H7 (cell line): Measurements from ENCODE around the gene CEP20. TPM values are rescaled to one million over a fixed set of nuclear protein-coding genes. Genes with fewer than 3 reads are reported as not detected.

Source experiments
- DNase-seq: peaks from one replicate; pipeline ENCODE4 v3.0.0; 2012
- H3K27me3 ChIP-seq: 2 replicates; pipeline ENCODE4 v1.6.0; 2011; ENCODE audit warnings: mild to moderate bottlenecking, low read length; ENCODE audit not compliant: control insufficient read depth, insufficient read depth
- H3K36me3 ChIP-seq: replicated peaks from 2 replicates; pipeline ENCODE4 v1.5.1; 2011; ENCODE audit warnings: low read length; ENCODE audit not compliant: control insufficient read depth, insufficient read depth
- H3K4me3 ChIP-seq: 2 replicates; pipeline ENCODE4 v1.5.1; 2011; ENCODE audit warnings: low read depth, mild to moderate bottlenecking, control low read depth, low read length, moderate library complexity; ENCODE audit not compliant: insufficient read depth
- total RNA-seq: library from RNA; depleted of rRNA; stranded (reverse); fragments of >200 nt; shearing (Covaris generic); gene quantifications from 2 replicates; pipeline ENCODE4 v1.2.3, GENCODE V29; 2014

The CEP20 gene
- total RNA-seq, 1 experiment from 2014 or later: 56.2 TPM

DNA sequence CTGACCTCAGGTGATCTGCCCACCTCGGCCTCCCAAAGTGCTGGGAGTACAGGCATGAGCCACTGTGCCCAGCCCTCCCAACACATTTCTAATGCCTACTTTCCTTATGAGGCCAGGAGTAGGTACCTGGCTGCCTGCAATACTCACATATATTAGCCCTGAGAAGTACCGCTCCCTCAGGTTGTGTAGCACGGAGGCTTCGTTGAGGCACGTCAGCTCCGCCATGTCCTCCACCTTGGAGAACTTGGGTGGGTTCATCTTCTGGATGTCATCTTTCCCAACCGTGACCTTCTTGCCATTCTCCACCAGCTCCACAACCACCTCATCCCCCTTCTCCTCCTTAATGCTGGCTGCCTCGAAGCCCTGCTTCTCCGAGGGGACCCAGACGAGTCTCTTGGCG is 50.6 kb downstream of the CEP20 start:
- no peaks in the 10 kb centered on the region; the same call in 1 of the 2 replicates for H3K27me3 ChIP-seq
- DNase-seq: no peak
- H3K4me3 ChIP-seq: no peak overlapping the region
- no peaks in the 10 kb centered on the region for H3K36me3 ChIP-seq

DNA sequence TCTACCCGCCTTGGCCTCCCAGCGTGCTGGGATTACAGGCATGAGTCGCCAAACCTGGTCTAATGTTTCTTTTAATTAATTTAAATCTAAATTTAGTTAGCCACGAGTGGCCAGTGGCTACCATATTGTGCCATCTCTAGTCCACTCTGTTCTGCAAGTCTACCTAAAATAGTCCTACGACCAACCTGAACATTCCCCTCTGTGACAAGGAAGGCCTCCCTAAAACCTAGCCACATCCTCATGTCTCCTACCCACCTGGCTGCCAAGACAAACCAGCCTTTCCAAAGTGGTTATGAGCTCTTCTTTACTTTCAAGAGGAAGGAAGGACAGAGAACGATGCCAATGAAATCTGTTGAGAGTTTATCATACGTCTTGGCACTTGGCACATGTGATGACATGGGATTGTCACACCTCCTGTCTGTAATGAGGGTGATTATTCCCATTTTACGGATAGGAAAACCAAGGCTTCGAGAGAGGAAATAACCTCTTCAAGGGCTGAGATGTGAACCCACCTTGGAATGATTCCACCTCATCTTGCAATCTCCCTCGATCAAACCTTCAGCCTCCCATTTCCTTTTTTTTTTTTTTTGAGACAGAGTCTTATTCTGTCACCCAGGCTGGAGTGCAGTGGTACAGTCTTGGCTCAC is 51.3 kb downstream of the CEP20 start:
- H3K36me3 ChIP-seq: no peaks in the 10 kb centered on the region
- DNase-seq: no peak
- H3K4me3 ChIP-seq: no peak overlapping the region
- no peaks in the 10 kb centered on the region; the same call in 1 of the 2 replicates for H3K27me3 ChIP-seq

DNA sequence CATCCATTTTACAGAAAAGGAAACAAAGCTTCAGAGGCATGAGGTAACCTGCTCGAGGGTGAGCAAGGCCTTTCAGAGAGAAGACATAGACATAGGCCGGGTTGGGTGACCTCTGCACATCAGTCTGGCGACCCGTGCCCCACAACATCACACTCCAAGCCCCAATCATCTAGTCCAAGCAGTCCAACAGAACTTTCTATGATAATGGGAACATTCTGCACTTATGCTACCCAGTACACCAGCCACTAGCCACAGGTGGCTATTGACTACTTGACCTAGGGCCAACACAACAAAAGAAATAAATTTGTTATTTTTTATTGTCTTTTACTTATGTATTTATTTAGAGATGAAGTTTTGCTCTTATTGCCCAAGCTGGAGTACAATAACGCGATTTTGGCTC is 52.3 kb downstream of the CEP20 start:
- no peak overlapping the region for H3K4me3 ChIP-seq
- no peaks in the 10 kb centered on the region; the same call in 1 of the 2 replicates for H3K27me3 ChIP-seq
- no peaks in the 10 kb centered on the region for H3K36me3 ChIP-seq
- DNase-seq: no peak

DNA sequence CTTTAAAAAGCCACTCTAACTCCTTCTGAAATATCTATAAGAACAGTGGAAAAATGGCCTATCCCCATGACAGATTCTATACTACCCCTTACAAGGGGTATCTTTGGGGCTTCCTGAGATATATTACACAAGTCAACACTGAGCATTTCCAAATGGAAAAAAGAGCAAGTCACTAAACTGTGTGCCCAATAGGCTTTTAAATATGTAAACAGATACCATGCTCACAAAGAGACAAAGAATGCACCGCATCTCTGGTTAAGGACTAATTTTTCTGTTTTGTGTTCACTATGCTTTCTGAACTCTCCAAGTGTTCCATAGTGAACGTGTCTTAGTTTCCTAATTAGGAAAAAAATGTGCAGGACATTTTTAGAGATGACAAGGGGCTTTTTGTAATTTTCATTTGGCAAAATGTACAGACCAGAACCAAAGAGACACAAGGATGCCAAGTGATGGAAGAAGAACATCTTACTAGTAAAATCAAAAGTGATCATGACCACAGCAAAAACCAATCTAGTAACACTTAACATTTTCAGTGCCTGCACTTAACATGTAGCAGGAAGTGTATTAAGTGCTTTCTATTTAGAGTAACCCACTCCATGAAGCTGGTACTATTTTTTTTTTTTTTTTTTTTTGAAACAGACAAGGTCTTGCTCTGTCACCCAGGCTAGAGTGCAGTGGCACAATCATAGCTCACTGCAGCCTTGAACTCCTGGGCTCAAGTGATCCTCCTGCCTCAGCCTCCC is 53.1 kb downstream of the CEP20 start:
- no peaks in the 10 kb centered on the region; the same call in 1 of the 2 replicates for H3K27me3 ChIP-seq
- no peak for DNase-seq
- H3K36me3 ChIP-seq: no peaks in the 10 kb centered on the region
- H3K4me3 ChIP-seq: no peak overlapping the region

DNA sequence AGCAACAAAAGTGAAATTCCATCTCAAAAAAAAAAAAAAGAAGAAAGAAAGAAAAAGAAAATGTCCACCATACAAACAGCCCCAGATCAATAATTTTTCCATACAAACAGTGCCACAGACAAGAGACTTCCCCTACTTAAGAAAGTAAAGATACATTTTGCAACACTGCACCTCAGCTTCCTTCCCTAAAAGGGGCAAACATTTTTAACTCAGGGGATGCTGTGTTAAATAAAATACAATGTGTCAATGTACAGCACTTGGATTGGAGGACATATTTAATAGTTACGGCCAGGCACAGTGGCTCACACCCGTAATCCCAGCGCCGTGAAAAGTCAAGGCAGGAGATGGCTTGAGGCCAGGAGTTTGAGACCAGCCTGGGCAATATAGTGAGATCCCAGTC is 53.9 kb downstream of the CEP20 start:
- no peak for DNase-seq
- Histone ChIP-seq H3K4me3 (no peak overlapping the region), H3K36me3 (no peaks in the 10 kb centered on the region), H3K27me3 (no peaks in the 10 kb centered on the region; the same call in 1 of the 2 replicates)

DNA sequence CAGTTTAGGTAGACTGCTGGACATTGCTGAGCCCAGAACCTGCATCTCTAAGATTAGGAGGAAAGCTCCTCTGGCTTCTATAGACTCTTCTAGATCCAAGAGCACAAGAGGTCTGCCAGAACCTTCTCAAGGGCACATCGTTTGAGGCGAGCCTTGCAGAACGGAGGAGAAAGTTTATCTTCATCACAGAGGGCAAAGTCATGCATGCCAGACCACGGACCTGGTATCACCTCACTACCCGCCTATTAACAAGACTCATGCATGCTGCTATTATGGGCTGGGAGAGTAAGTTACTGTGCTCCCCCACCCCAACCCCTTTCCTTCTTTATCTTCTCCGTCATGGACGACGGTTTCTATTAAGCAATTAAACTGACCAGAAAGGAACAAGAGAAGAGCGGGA is 54.9 kb downstream of the CEP20 start:
- H3K36me3 ChIP-seq: no peaks in the 10 kb centered on the region
- no peak for DNase-seq
- H3K4me3 ChIP-seq: no peak overlapping the region
- H3K27me3 ChIP-seq: no peaks in the 10 kb centered on the region; the same call in 1 of the 2 replicates

DNA sequence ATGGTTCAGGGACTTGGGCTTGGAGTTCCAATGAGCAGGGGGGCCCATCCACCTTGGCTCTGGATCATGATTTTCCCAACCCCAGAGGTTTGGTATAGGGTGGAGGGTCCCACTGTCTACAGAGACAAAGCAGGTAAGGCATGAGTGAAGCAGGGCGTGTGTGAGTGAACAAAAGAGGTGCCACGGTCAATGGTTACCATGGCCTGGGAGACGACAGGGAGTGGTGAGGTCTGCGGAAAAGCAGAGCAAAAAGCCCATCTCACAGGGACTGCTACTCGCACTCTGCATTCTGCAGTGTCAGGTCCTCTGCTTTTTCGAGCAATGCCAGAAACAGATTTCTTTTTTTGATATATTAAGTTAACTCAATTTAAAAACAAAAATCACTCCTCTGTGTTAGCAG is 56.2 kb downstream of the CEP20 start:
- no peak overlapping the region for H3K4me3 ChIP-seq
- DNase-seq: no peak
- no peaks in the 10 kb centered on the region for H3K36me3 ChIP-seq
- no peaks in the 10 kb centered on the region; the same call in 1 of the 2 replicates for H3K27me3 ChIP-seq

DNA sequence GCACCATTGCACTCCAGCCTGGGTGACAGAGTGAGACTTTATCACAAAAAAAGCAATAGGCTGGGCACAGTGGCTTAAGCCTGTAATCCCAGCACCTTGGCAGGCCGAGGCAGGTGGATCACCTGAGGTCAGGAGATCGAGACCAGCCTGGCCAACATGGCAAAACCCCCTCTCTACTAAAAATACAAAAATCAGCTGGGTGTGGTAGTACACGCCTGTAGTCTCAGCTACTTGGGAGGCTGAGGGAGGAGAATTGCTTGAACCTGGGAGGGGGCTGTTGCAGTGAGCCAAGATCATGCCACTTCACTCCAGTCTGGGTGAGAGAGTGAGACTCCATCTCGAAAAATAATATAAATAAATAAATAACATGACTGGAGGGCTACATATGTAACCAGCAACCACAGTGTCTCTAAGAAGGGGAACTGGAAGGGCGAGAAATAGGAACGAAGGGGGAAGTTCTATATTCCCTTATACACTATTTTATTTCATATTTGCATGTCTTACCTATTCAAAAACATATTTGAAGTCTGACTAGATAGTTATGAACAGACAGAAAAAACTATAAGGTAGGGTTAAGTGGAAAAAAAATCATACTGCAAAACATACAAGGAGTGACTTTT is 57.5 kb downstream of the CEP20 start:
- H3K36me3 ChIP-seq: no peaks in the 10 kb centered on the region
- no peak overlapping the region for H3K4me3 ChIP-seq
- DNase-seq: no peak
- no peaks in the 10 kb centered on the region; the same call in 1 of the 2 replicates for H3K27me3 ChIP-seq

DNA sequence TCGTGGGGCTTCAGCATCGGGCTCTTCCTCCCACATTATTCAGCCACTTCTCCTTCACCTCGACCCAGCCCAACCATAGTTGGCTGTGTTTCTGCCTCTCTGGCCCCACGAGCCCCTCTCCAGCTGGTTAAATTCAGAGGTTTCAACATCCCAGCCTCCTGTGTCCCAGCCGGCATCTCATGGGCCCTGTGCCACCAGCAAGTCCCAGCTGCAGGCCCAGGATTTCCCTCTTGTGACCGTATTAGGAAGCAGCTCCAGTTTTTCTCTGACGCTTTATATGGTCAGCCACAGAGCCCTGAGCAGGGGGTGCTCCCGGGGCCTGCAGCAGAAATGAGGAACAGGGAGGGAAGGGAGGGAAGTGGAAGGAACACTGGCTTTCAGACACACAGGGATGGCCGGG is 58.9 kb downstream of the CEP20 start:
- no peaks in the 10 kb centered on the region for H3K36me3 ChIP-seq
- H3K27me3 ChIP-seq: no peaks in the 10 kb centered on the region; the same call in 1 of the 2 replicates
- no peak overlapping the region for H3K4me3 ChIP-seq
- DNase-seq: peak; percentile 45

DNA sequence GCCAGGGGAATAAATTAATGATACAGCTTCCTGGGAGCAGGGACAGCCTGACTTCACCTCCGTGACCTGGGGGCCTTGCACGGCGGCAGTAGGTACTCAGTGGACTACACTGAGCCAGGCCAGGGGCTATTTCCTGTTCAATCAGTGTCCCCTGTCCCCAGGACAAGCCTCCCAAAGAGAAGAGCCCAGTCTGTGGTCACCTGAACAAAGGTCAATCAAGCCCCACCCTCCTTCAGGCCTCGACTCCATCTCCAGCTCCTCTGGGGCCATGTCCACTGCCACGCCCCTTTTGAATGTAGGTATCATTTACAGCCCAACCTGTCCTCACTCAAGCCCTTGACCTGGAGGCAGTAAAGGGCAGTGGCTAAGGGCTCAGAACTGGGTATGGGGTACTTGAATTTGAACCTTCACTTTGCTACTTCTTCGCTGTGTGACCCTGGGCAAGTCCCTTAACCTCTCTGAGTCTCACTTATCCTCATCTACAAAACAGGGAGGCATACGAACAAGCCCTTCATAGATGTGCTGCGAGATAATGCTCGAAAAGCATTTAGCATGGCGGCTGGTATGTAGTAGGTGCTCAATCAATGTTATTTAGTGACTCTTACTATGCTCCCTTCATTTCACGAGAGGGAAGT is 60.6 kb downstream of the CEP20 start:
- no peaks in the 10 kb centered on the region for H3K27me3 ChIP-seq
- no peak for DNase-seq
- no peak overlapping the region for H3K4me3 ChIP-seq
- no peaks in the 10 kb centered on the region for H3K36me3 ChIP-seq

DNA sequence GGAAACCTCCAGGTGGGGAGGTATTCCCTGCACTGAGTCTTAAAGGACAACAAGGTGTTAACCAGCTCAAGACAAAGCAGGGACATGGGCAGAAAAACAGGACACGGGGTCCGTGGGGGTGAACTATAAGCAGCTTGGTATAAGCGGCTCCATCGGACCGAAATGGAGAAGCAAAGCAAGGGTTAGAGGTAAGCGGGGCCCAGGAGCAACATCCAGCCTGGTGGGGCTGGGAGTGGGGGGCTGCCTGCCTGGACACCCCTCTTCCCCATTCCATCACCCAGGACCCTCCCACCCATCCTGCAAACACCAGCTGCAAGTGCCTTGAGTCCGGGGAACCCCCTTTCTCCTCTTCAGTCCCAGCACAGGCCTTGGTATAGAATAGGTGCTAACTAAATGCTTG is 61.1 kb downstream of the CEP20 start:
- Histone ChIP-seq H3K36me3 (no peaks in the 10 kb centered on the region), H3K27me3 (no peaks in the 10 kb centered on the region), H3K4me3 (no peak overlapping the region)
- DNase-seq: no peak

DNA sequence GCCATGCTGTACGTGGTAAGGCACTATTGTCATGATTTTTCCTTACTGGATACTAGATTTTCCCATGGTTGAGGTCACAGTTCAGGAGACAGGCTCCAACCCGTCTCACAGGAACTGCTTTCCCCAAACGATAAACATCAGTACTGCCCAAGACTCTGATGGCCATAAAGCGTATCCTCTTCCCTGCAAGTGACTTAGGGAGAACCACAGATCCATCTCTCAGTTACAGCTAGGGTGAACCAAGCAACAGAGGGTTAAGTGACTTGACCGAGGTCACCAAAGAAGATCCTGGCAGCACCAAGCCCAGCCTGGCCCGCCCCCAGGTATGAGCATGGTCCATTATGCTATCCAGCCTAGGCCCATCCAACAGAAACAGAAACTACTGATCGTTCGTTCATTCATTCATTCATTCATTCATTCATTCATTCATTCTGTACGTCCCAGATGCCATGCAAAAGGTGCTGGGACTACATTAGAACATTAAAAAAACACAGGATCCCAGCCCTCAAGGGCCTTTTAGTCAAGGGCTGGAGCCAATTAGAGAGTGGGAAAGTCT is 62.6 kb downstream of the CEP20 start:
- DNase-seq: no peak
- Histone ChIP-seq H3K27me3 (no peaks in the 10 kb centered on the region), H3K4me3 (no peak overlapping the region)

DNA sequence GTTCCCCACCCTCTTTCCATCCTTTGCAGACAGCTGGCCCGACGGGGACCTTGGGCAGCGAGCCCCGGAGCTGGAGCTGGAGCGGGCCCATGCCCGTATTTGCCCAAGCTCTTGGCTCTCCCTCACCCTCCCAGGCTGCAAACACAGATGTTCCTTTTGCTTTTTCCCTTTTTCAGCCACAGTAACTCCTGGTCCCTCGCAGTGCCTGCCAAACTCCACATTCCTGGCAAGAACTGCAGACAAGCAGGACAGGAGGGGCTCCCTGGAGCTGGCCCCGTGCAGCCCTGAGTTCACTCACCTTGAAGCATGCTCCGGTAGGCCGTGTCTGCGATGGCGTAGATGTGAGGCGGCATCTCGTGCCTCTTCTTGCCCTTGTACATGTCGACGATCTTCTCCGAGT is 65.4 kb downstream of the CEP20 start:
- no peak for DNase-seq
- Histone ChIP-seq H3K27me3 (no peaks in the 10 kb centered on the region), H3K36me3 (no peaks in the 10 kb centered on the region), H3K4me3 (no peak overlapping the region)

More for the DNA sequence above, 62.6 kb downstream of the CEP20 start:
- H3K36me3 ChIP-seq: no peaks in the 10 kb centered on the region

DNA sequence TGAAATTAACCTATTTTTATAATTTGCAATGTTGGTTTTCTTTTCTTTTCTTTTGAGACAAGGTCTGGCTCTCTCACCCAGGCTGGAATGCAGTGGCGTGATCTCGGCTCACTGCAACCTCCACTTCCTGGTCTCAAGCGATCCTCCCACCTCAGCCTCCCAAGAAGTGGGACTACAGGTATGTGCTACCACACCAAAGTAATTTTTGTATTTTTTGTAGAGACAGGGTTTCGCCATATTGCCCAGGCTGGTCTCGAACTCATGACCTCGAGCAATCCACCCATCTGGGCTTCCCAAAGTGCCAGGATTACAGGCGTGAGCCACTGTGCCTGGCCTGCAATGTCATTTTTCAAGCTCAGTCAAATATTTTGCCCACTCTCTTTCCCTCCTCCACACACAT is 67.6 kb downstream of the CEP20 start:
- DNase-seq: no peak
- no peaks in the 10 kb centered on the region for H3K27me3 ChIP-seq
- no peaks in the 10 kb centered on the region for H3K36me3 ChIP-seq
- H3K4me3 ChIP-seq: no peak overlapping the region
